ENCODE data around the gene PTRHD1.

The PTRHD1 gene

DNA sequence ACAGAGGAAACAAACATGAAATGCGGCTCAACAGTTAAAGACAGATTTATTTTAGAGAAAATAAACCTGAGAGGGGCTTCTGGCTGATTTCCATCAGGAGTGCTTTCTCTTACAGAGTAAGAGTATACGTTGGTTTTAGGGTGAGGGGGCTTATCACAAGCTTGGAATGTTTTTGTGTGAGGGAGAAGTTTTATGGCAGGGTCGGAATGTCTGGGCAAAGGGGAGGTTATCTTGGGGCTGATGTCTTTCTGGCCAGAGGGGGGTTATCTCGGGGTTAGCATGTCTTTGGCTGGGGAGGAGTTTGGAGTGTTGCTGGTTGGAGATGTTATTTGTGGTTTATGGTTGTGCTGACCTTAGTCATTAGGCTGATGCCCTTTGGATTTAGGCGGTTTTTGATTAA lies 22.1 kb downstream of the PTRHD1 start:
- no peak overlapping the region for H3K9ac ChIP-seq (ENCODE audit: low read length)
- no peak overlapping the region for H3K4me3 ChIP-seq (ENCODE audit: low read length)
- H3K4me1 ChIP-seq (ENCODE audit: control insufficient read depth, insufficient read depth, low read length) = no peaks in the 10 kb centered on the region
- no peak for DNase-seq (ENCODE audit: low read depth)
- H3K36me3 ChIP-seq (ENCODE audit: control insufficient read depth, insufficient read depth, low read length, severe bottlenecking) = peaks cover 14% of the 10 kb centered on the region
- no peaks in the 10 kb centered on the region for H3K27me3 ChIP-seq (replicated peaks; ENCODE audit: control insufficient read depth, insufficient read depth, low read length)
- no peaks in the 10 kb centered on the region for H3K9me3 ChIP-seq (ENCODE audit: control insufficient read depth, low read length)

GRCh38 chr2:24768601-24769000 lies 24.6 kb downstream of the PTRHD1 start:
- no peak overlapping the region for H3K9ac ChIP-seq (ENCODE audit: low read length)
- no peaks in the 10 kb centered on the region for H3K27me3 ChIP-seq (replicated peaks; ENCODE audit: control insufficient read depth, insufficient read depth, low read length)
- peaks cover 21% of the 10 kb centered on the region for H3K36me3 ChIP-seq (ENCODE audit: control insufficient read depth, insufficient read depth, low read length, severe bottlenecking)
- H3K4me1 ChIP-seq (ENCODE audit: control insufficient read depth, insufficient read depth, low read length) = peaks cover 4% of the 10 kb centered on the region
- no peak overlapping the region for H3K4me3 ChIP-seq (ENCODE audit: low read length)
- DNase-seq (ENCODE audit: low read depth) = no peak
- no peaks in the 10 kb centered on the region for H3K9me3 ChIP-seq (ENCODE audit: control insufficient read depth, low read length)

- Histone ChIP-seq H3K4me3 (ENCODE audit: low read length) (no peak overlapping the region), H3K9ac (ENCODE audit: low read length) (no peak overlapping the region), H3K9me3 (ENCODE audit: control insufficient read depth, low read length) (no peaks in the 10 kb centered on the region), H3K27me3 (replicated peaks; ENCODE audit: control insufficient read depth, insufficient read depth, low read length) (no peaks in the 10 kb centered on the region), H3K36me3 (ENCODE audit: control insufficient read depth, insufficient read depth, low read length, severe bottlenecking) (peaks cover 22% of the 10 kb centered on the region), H3K4me1 (ENCODE audit: control insufficient read depth, insufficient read depth, low read length) (peaks cover 4% of the 10 kb centered on the region)
- no peak for DNase-seq (ENCODE audit: low read depth)
These were observed 25.2 kb downstream of the PTRHD1 start for GRCh38 chr2:24768013-24768412.

GRCh38 chr2:24766609-24767008 lies 26.6 kb downstream of the PTRHD1 start:
- H3K9ac ChIP-seq (ENCODE audit: low read length) = no peak overlapping the region
- no peak overlapping the region for H3K4me3 ChIP-seq (ENCODE audit: low read length)
- H3K9me3 ChIP-seq (ENCODE audit: control insufficient read depth, low read length) = no peaks in the 10 kb centered on the region
- peaks cover 30% of the 10 kb centered on the region for H3K36me3 ChIP-seq (ENCODE audit: control insufficient read depth, insufficient read depth, low read length, severe bottlenecking)
- peaks cover 4% of the 10 kb centered on the region for H3K4me1 ChIP-seq (ENCODE audit: control insufficient read depth, insufficient read depth, low read length)
- H3K27me3 ChIP-seq (replicated peaks; ENCODE audit: control insufficient read depth, insufficient read depth, low read length) = no peaks in the 10 kb centered on the region
- no peak for DNase-seq (ENCODE audit: low read depth)

GRCh38 chr2:24763843-24764242 lies 29.3 kb downstream of the PTRHD1 start:
- Histone ChIP-seq H3K9ac (ENCODE audit: low read length) (no peak overlapping the region), H3K9me3 (ENCODE audit: control insufficient read depth, low read length) (no peaks in the 10 kb centered on the region), H3K4me1 (ENCODE audit: control insufficient read depth, insufficient read depth, low read length) (peaks cover 4% of the 10 kb centered on the region), H3K36me3 (ENCODE audit: control insufficient read depth, insufficient read depth, low read length, severe bottlenecking) (peaks cover 31% of the 10 kb centered on the region), H3K4me3 (ENCODE audit: low read length) (no peak overlapping the region), H3K27me3 (replicated peaks; ENCODE audit: control insufficient read depth, insufficient read depth, low read length) (no peaks in the 10 kb centered on the region)
- DNase-seq (ENCODE audit: low read depth) = no peak

DNA sequence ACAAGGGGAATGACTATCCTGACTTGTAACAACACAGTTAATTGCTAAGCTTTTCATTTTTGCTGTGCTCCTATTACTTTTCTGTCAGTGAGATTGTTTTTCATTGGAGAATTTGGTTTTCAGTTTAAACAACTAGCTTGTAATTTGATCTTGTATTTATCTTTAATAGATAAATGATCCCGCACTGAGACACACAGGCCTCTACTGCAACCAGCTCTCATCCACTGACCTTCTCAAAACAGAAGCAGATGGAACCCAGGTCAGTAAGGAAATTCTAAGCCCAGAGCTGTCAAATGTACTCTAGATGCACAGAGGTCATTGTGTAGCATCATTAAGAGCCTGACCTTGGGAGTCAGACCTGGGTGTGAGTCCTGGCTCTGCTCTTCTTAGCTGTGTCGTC lies 30.7 kb downstream of the PTRHD1 start:
- DNase-seq (ENCODE audit: low read depth) = no peak
- peaks cover 4% of the 10 kb centered on the region for H3K4me1 ChIP-seq (ENCODE audit: control insufficient read depth, insufficient read depth, low read length)
- no peaks in the 10 kb centered on the region for H3K9me3 ChIP-seq (ENCODE audit: control insufficient read depth, low read length)
- H3K36me3 ChIP-seq (ENCODE audit: control insufficient read depth, insufficient read depth, low read length, severe bottlenecking) = peaks cover 39% of the 10 kb centered on the region
- no peak overlapping the region for H3K9ac ChIP-seq (ENCODE audit: low read length)
- H3K27me3 ChIP-seq (replicated peaks; ENCODE audit: control insufficient read depth, insufficient read depth, low read length) = no peaks in the 10 kb centered on the region
- no peak overlapping the region for H3K4me3 ChIP-seq (ENCODE audit: low read length)

- Histone ChIP-seq H3K4me3 (ENCODE audit: low read length) (no peak overlapping the region), H3K9ac (ENCODE audit: low read length) (no peak overlapping the region), H3K27me3 (replicated peaks; ENCODE audit: control insufficient read depth, insufficient read depth, low read length) (no peaks in the 10 kb centered on the region), H3K36me3 (ENCODE audit: control insufficient read depth, insufficient read depth, low read length, severe bottlenecking) (peaks cover 39% of the 10 kb centered on the region), H3K9me3 (ENCODE audit: control insufficient read depth, low read length) (no peaks in the 10 kb centered on the region), H3K4me1 (ENCODE audit: control insufficient read depth, insufficient read depth, low read length) (peaks cover 4% of the 10 kb centered on the region)
- DNase-seq (ENCODE audit: low read depth) = no peak
These were observed 31.3 kb downstream of the PTRHD1 start for GRCh38 chr2:24761866-24762265.

GRCh38 chr2:24756789-24757188 lies 36.4 kb downstream of the PTRHD1 start:
- no peak for DNase-seq (ENCODE audit: low read depth)
- Histone ChIP-seq H3K9me3 (ENCODE audit: control insufficient read depth, low read length) (no peaks in the 10 kb centered on the region), H3K36me3 (ENCODE audit: control insufficient read depth, insufficient read depth, low read length, severe bottlenecking) (peaks cover 63% of the 10 kb centered on the region), H3K4me1 (ENCODE audit: control insufficient read depth, insufficient read depth, low read length) (no peaks in the 10 kb centered on the region), H3K4me3 (ENCODE audit: low read length) (no peak overlapping the region), H3K9ac (ENCODE audit: low read length) (no peak overlapping the region), H3K27me3 (replicated peaks; ENCODE audit: control insufficient read depth, insufficient read depth, low read length) (no peaks in the 10 kb centered on the region)

GRCh38 chr2:24754985-24755705 lies 38.0 kb downstream of the PTRHD1 start:
- no peaks in the 10 kb centered on the region for H3K4me1 ChIP-seq (ENCODE audit: control insufficient read depth, insufficient read depth, low read length)
- no peak for DNase-seq (ENCODE audit: low read depth)
- H3K9me3 ChIP-seq (ENCODE audit: control insufficient read depth, low read length) = no peaks in the 10 kb centered on the region
- H3K9ac ChIP-seq (ENCODE audit: low read length) = no peak overlapping the region
- no peak overlapping the region for H3K4me3 ChIP-seq (ENCODE audit: low read length)
- peaks cover 63% of the 10 kb centered on the region for H3K36me3 ChIP-seq (ENCODE audit: control insufficient read depth, insufficient read depth, low read length, severe bottlenecking)
- H3K27me3 ChIP-seq (replicated peaks; ENCODE audit: control insufficient read depth, insufficient read depth, low read length) = no peaks in the 10 kb centered on the region

- peaks cover 28% of the 10 kb centered on the region for H3K36me3 ChIP-seq (ENCODE audit: control insufficient read depth, insufficient read depth, low read length, severe bottlenecking)
- no peak overlapping the region for H3K4me3 ChIP-seq (ENCODE audit: low read length)
- DNase-seq (ENCODE audit: low read depth) = no peak
These were observed 44.0 kb downstream of the PTRHD1 start for GRCh38 chr2:24749069-24749691.

DNA sequence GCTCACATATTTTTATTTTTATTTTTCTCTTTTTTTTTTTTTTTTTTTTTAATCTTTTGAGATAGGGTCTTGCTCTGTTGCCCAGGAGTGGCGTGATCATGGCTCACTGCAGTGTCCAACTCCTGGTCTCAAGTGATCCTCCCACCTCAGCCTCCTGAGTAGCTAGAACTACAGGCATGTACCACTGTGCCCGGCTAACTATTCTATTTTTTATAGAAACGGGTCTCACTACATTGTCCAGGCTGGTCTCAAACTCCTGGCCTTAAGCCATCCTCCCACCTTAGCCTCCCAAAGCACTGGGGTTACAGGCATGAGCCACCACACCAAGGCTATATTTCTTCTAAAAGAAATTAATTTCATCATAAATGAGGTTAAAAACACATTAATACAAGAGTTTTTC lies 45.9 kb downstream of the PTRHD1 start:
- no peaks in the 10 kb centered on the region for H3K9me3 ChIP-seq (ENCODE audit: control insufficient read depth, low read length)
- DNase-seq (ENCODE audit: low read depth) = no peak
- no peaks in the 10 kb centered on the region for H3K27me3 ChIP-seq (replicated peaks; ENCODE audit: control insufficient read depth, insufficient read depth, low read length)
- no peak overlapping the region for H3K4me3 ChIP-seq (ENCODE audit: low read length)
- H3K36me3 ChIP-seq (ENCODE audit: control insufficient read depth, insufficient read depth, low read length, severe bottlenecking) = peaks cover 10% of the 10 kb centered on the region
- H3K9ac ChIP-seq (ENCODE audit: low read length) = no peak overlapping the region
- no peaks in the 10 kb centered on the region for H3K4me1 ChIP-seq (ENCODE audit: control insufficient read depth, insufficient read depth, low read length)

More at GRCh38 chr2:24749069-24749691, 44.0 kb downstream of the PTRHD1 start:
- Histone ChIP-seq H3K27me3 (replicated peaks; ENCODE audit: control insufficient read depth, insufficient read depth, low read length) (no peaks in the 10 kb centered on the region), H3K4me1 (ENCODE audit: control insufficient read depth, insufficient read depth, low read length) (no peaks in the 10 kb centered on the region), H3K9ac (ENCODE audit: low read length) (no peak overlapping the region), H3K9me3 (ENCODE audit: control insufficient read depth, low read length) (no peaks in the 10 kb centered on the region)
